ENCODE data around the gene CCDC15.

The CCDC15 gene, protein sequence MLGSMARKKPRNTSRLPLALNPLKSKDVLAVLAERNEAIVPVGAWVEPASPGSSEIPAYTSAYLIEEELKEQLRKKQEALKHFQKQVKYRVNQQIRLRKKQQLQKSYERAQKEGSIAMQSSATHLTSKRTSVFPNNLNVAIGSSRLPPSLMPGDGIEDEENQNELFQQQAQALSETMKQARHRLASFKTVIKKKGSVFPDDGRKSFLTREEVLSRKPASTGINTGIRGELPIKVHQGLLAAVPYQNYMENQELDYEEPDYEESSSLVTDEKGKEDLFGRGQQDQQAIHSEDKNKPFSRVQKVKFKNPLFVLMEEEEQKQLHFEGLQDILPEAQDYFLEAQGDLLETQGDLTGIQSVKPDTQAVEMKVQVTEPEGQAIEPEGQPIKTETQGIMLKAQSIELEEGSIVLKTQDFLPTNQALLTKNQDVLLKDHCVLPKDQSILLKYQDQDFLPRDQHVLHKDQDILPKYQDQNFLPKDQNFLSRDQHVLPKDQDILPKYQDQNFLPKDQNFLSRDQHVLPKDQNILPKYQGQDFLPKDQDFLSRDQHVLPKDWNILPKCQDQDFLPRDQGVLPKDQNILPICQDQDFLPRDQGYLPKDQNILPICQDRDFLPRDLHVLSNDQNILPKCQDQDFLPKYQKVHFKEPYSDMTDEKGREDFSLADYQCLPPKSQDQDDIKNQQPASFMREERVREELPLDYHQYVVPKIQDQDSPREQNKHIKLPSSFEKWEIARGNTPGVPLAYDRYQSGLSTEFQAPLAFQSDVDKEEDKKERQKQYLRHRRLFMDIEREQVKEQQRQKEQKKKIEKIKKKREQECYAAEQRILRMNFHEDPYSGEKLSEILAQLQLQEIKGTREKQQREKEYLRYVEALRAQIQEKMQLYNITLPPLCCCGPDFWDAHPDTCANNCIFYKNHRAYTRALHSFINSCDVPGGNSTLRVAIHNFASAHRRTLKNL

DNA sequence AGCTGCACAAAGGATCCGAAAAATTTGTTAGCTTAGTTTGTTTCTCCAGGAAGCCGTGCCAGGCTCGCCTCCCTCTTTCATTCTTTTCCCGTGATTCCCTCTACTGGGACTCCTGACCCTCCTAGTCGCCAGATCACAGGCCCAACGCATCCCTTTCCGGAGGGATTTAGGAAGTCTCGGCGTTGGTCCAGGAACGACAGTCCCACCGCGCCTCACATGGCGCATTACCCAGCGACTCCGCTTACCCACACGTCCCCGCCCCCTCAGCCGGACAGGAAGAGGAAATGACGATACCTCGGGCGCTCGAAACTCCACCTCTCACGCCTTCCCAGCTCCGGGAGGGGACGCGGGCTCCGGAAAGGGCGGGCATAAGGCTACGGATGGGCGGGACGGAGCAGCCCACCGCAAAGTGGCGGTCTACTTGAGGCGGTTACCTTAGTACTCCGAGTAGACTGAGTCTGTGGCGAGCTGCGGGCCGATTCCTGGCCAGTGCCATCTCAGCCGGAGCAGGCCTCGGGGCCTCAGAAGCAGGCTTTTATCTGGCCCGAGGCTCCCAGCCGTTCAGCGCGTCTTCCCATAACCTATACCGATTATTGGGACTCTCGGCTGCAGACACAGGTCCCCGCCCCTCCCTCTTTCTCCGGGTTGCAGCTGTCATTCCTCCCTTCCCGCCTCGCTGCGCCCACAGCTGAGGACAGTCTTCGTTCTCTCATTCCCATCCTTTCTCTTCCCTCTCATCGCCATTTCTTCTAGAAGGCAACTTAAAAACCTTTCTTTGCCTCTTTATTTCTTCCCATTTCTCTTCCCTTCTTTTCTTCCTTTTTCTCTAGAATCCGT is at the start of gene CCDC15:
Gene CCDC15 (plus strand): TSS at position 450 of the 837 bp plus-strand sequence. CDS start 531 bp downstream, outside the sequence.
- peak; percentile 97 for DNase-seq (ENCODE audit: low spot score)

DNA sequence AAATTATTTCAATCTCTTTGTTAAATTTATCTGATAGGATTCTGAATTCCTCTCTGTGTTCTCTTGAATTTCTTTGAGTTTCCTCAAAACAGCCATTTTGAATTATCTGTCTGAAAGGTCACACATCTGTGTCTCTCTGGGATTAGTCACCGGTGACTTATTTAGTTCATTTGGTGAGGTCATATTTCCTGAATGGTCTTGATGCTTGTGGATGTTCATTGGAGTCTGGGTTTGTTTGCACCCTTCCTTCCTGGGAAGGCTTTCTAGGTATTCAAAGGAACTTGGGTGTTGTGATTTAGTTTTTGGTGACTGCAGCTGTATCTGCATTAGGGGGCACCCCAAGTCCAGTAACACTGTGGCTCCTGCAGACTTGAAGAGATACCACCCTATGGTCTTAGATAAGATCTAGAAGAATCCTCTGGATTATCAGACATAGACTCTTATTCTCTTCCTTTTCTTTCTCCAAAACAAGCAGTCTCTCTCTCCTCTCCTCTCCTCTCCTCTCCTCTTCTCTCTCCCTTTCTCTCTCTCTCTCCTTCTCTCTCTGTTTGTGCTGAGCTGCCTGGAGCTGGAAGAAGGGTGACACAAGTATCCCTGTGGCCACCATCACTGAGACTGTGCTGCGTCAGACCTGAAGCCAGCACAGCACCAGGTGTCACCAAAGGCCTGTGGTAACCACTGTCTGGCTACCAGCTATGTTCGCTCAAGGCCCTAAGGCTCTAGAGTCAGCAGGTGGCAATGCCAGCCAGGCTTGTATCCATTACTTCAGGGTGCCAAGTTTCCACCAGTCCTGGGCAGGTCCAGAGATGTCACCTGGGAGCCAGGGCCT is 38.2 kb upstream of the CCDC15 start:
- no peak for DNase-seq (ENCODE audit: low spot score)

DNA sequence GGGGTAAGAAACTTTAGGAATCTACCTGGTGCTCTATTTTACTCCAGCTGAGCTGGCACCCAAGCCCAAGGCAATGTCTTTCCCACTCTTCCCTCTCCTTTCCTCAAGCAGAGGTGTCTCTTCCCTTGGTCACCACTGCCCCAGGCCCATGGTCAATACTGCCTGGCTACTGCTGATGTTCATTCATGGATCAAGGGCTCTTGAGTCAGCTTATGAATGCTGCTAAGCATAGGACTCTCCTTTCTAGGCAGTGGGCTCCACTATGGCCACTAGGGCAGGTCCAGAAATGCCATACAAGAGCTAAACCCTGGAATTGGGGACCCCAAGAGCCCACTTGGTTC is 37.7 kb upstream of the CCDC15 start:
- DNase-seq (ENCODE audit: low spot score) = no peak

DNA sequence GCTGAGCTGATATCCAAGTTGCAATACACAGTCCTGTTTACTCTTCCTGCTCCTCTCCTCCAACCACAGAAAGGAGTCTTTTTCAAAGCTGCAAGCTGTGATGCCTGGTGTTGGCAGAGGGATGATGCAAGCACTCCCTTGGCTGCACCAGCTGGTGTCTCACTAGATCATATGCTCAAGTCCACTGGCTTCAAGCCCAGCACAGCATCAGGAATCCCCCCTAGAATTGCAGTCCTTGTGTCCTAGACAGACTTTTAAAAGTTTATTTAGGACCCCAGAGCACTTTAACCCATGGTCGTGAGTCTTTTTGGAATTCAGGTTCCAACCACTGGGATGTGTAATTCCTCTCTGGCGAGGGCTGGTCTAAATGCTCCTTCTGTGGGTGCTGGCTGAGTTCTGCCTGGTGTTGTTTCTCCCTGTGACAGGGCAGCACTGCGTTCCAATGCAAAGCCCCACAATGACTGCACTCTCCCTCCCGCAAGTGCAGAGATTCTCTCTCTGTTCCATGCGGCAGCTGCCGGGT is 36.8 kb upstream of the CCDC15 start:
- DNase-seq (ENCODE audit: low spot score) = no peak

DNA sequence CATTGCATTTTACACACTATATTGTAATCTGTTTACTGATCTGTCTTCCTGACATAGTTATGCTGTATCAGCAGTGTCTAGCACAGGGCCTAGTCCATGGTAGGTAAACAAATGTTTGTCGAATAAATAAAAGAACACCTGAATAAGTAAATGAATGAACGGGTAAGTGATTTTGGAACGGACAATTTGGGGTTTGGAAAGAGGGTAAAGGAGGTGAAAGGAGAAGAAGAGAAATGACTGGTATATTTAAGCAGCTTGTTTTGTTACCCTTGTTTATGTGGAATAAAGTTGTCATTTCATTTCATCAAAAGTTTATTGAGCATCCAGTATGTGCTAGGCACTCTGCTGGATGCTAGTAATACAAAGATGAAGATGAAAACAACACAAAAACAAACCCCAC is 35.1 kb upstream of the CCDC15 start, which contains the start of gene HEPN1:
Gene HEPN1 (plus strand): TSS at position 301 of the 400 bp plus-strand sequence.
- no peak for DNase-seq (ENCODE audit: low spot score)

DNA sequence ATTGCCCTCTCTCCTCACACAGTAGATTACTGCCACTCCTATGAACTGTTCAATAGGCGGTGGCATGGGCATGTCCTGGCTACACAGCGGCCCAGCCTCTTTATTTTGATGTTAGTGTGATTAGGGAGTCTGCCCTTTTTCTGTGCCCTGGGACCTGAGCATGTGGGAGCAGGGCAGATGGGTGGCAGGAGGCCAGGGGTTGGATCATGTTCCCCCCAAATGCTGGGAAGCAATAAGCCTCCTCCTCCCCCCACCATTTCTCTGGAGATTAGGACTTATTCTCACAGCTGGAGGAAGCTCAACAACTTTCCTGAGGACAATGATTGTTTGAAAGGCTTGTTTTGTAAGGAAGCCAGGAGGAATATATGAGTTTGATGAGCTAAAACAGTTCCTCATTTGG is 34.1 kb upstream of the CCDC15 start:
- DNase-seq (ENCODE audit: low spot score) = no peak

DNA sequence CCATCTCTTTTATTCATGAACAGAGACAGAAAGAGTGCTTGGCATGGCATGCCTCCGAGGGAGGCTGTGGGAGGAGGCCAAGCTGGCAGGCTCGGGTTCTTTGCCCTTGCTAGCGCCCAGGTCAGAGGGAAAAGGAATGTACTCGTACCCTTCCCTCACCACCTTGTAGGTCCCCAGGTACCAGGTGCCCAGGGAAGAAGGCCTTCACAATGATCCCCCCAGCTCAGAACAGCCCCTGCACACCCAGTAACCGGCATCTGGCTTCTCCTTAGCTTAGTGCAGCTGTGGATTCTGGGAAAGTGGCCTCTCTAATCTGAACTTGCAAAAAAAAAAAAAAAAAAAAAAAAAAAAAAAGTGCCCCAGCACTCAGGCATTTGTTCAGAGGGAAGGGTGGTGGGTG is 33.6 kb upstream of the CCDC15 start:
- DNase-seq (ENCODE audit: low spot score) = no peak

DNA sequence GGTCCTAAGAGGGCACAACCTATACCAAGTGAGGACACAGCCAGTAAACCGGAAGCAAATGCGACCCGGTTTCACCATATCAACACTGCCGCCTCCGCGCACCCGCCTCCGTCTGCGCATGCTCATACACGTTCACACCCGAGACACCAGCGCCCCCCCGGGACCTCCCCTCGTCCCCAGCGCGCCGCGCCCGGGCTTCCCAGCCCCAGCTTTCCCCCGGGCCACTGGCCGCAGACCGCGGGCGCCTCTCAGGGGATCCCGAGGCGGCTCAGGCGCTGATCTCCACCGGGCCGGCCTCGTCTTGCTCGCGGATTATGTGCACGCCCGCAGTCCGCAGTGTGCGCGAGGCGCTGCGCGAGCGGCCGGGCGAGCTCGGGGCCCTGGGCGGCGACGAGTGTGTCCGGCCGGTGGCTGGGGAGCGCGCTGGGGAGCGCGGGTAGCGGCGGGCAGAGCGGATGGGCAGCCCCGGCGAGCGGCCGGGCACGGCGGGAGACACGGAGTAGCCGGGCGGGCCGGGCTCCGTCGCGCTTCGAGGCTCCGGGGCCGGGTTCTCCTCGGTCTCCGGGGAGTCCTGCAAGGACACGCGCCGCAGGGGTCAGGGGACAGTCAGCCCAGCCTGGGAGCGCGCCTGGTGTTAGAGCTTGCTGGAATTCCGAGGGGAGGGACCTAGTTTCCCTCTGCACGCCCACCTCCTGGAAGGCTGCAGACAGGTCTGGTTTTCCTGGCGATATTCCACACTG is 33.0 kb upstream of the CCDC15 start:
- peak; percentile 68 for DNase-seq (ENCODE audit: low spot score)

DNA sequence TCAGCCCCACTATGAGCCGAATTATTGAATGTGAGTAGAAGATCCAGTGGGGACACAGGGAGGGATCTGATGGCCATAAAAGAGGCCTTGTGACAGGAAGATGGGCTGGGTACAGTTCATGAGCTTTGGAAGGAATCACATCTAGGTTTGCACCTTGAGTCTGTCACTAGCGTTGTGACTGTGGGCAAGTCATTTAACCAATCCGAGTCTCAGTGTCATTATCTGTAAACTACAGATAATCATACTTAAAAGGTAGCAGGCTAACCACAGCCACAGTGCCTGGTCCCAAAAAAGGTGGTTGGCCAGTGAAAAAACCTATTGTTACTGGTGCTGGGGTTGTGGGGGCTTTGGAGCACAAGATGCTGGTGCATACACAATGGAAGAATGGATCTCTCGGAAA is 31.2 kb upstream of the CCDC15 start:
- no peak for DNase-seq (ENCODE audit: low spot score)

DNA sequence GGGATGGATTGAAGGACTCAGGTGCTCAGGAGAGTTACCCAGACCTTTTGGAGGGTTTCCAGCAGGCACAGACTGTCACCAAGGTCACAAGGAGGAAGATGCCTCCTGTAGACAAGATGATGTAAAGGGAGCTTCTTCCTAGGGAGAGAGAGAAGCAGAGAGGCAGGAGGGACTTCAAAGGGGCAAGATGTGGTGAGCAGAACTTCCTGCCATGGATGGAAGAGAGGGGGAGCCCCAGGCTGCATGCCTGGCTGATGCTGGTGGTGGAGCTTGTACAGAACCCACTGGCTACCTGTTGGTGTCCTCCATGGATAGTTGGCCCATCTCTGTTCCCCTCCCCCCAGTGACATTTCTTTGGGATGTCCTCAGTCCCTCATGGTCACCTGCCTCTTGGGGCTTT is 30.7 kb upstream of the CCDC15 start:
- no peak for DNase-seq (ENCODE audit: low spot score)

DNA sequence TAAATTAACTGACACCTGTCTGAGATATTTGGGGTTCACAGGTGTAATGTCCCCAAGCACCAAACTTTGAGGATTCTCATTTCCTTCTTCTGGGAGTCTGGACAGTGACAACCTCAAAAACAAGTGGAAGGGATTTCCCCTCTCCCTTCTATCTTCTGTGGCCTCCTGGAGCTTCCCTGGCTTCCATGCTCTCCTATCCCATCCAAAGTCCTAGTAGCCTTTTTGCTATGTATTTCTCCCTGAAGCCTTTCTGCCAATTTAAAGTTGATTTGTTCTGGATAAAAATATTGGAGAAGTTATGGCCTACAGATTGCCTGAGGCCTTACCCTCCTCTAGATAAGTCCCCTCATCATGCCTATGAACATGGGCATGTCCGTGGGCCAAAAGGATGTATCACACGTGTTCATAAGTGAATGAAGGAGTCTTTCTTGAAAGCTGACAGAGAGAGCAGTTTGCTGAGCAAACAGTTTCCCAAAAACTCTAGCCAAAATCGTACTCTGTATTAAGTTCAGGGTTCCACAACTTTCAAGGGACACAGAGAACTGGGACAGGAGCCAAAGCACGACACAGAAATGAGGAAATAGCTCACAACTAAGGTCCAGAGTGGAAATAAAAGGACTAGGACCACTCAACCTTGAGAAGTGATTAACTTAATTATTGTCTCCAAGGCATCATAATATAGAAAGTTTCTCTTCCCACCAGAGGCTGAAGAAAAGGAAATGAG is 24.9 kb upstream of the CCDC15 start:
- DNase-seq (ENCODE audit: low spot score) = no peak

DNA sequence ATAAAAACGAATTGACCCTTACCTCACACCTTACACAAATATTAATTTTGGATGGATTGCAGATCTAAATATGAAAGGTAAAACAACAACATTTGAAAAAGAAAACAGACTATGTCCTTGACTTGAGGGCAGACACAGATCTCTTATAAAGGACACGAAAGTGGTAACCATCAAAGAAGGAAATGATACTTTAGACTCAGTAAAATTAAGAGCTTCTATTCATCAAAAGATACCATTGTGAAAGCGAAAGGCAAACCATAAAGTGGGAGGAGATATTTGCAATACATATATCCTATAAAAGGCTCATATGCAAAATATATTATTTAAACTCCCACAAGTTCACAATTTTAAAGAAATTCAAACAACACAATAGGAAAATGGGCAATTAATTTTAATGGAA is 23.2 kb upstream of the CCDC15 start:
- DNase-seq (ENCODE audit: low spot score) = no peak

DNA sequence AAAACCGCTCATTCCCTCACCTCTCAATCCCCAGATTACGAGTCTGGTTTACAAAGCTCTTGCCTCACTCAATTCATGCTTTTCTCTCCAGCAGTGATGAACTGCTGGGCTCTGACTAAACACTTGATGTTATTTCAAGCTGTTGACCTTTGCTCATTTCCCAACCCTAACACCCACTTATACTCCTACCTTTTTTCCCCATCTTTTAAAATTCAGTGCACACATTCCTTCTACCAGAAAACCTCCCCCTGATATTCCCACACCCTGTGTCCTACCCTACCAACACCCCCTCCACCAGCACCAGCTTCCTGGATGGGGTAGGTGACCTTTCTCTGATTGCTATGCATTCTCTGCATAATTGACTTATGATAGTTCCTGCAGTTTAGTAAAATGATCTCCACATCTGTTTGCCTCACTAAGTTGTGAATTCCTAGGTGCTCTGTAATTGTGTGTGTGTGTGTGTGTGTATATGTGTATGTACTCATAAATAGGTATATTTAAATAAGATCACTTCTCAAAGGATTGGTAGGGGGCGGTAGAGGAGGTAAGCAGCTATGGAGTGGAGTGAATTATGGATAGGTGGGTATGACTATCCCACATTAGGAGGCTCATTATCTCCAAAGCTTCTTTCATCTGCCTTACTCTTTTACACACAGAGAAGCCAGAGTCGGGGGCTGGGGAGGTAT is 19.0 kb upstream of the CCDC15 start:
- peak; percentile 74 for DNase-seq (ENCODE audit: low spot score)

DNA sequence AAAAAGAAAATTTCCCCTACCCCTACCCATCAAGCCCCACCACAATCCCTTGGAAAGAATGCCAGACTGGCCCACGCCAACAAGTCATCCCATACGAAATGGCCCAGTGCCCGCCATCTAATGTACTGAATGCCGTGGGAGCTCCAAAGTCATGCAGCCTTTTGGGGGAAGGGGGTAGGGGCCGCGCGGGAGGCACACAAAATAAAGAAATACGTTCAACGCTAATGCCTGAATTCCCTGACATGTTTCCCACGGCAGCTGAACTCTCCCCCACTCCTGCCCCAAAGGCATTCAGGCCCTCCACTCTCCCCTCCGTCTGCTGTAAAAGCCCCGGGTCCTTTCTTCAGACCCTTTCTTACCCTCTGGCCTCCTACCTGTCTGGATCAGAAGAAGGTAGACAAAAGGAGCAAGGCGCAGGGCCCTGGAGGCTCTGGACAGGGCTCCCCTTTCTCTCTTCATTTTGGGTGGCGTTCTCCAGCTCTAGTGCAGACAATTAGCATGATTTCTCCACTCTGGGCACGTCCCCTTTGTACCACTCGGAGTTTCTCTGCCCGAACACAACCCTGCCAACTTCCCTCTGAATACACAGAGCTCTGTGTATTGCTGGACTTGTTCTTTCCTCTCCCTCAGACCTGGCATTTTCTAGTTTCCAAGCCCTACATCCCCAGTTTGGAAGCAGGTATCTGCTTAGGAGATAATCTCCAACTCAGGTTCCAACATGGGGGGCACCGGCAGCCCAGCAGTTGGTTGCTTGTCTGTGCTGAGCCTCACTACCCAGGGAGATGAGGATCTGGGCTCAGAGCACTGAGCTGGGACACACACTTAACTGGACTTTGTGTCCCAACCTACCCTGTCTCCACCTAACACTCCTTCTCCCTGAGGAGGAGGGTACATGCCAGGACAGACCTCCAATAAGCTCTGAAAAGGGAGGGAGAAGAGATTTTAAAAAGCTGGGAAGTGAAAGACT is 18.2 kb upstream of the CCDC15 start, which contains the start of gene HEPACAM:
Gene HEPACAM (minus strand): TSS at position 500 of the 967 bp plus-strand sequence. CDS start 41 bp downstream, at position 459.
- no peak for DNase-seq (ENCODE audit: low spot score)

DNA sequence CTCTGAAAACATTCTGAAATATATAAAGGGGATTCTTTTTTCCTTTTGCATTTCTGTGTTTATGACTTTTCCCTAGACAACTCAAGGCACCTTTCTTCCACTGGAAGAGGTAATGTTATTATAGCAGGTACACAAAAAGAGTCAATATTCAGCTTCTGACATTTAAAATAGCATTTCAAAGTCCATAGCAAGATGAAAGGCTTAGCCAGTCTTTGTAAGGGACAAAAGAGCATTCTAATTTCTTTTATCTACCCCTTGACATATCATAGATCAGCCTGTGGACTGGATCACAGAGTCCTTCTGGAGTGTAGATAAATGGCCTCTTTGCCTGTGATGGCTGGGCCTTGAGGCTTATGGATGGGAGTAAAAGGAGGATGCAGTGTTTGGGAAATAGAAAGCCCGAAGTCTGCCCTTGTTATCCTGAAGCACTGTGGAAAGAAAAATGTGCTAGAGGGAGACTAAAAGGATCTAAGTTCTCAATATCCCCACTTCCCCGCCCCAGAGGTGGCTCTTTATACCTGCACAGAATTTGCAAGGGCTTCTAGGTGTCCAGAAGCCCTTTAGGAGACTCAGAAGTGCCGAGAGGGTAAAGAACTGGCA is 16.6 kb upstream of the CCDC15 start:
- DNase-seq (ENCODE audit: low spot score) = no peak

DNA sequence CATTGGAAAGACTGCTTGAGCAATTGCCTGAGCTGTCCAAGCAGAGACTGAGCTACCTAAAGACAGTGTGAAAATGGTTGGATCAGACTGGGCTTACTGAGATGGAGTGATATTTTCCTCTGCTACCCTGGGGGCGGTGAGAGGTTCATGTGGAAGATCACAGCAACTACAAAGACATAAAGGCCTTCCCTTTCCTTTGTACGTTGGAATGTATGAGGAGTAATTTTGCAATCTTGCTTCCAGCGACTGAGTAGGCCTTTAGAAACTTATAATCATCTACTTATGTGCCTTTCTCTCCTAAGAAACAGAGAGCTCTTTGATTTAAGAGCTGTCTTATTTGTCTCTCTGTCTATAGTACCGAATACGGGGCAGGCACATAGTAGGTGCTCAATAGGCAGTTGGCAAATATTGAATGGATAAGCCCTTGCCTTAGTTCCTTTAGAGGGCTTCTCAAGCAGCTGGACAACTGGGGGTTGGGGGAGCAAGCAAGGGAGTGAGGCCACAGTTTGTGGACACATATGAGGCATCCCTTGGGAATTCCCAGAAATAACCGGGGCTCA is 15.7 kb upstream of the CCDC15 start:
- DNase-seq (ENCODE audit: low spot score) = peak; percentile 24

DNA sequence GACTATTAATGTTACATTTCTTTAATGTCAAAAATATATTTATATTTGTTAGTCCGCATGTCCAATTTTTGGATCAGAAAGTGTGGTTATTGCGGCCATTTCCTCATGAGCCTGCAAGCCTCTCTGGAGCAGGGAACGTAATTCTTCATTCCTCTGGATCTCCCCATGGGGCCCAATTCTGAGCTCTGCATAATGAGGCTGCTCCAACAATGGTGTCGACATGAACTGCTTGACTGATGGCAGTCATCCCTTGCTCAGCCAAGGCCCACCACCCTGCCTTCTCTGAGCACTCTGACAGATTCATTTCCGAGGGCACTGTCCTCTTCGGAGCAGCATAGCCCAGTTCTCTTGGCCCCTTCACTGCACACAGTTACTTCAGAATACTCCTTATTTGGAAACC is 15.0 kb upstream of the CCDC15 start:
- no peak for DNase-seq (ENCODE audit: low spot score)
